GM19043 (cell line): ENCODE measurements around the gene UNC79.

Experiments
- ATAC-seq: cut with Tn5 transposase; IDR thresholded peaks from one replicate; pipeline ENCODE4 v1.9.1; 2021; ENCODE audit warnings: low read depth; ENCODE audit not compliant: unreplicated experiment

UNC79 gene

GRCh38 chr14:93743270-93744060, 312.7 kb downstream of the UNC79 start:
- ATAC-seq = no peak

GRCh38 chr14:93744176-93744575, 313.4 kb downstream of the UNC79 start:
- ATAC-seq = no peak

DNA sequence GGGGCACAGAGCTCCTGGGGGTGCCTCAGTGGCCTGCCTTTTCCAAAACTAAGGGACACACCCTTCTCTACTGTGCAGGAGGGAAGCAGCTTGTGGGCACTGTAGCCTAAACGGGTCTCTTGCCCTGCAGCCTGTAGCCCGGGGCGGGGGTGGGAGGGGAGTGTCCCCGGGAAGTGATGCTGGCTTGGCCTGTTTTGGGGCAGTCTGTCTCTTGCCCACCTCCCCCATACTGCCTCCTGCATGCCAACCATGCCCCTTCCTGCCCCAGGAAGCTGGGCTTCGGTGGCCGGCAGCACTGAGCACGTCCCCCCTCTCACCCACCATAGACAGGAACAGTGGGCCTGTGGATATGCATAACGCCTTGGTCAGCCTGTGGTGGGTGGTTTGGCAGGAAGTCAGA, 314.1 kb downstream of the UNC79 start:
- ATAC-seq = no peak

DNA sequence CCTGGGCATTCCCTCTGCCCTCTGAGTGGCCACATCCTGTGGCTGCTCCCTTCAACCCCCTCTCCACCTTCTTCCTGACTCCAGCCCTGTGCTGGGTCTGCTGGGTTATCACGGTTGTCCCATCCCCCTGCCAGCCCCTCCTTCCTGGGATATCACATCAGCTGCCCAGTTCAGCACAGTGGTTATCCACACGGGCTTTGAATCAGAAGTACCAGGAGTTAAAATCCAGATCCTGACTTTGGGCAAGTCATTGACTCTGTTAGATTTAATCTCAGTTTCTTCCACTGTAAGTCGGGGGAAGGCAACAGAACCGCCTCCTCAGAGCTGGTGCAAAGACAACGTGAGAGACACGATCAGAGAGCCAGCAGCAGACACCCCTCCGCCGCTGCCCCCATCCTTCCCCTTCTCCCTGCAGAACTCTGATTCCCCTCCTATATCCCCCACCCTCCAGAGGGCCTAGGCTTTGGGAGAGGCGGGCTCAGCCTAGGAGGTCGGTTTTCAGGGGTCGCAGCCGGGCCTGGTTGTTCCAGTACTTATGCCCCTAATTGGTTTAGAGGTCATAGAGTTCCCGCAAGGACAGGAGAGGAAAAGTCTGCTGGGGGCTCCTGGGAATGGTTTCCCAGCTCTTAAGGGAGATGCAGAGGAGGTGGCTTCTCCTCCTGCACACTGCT, 315.0 kb downstream of the UNC79 start:
- ATAC-seq = no peak

- no peak for ATAC-seq
Observed at GRCh38 chr14:93747102-93747501, 316.4 kb downstream of the UNC79 start.

- no peak for ATAC-seq
Observed at GRCh38 chr14:93747560-93747959, 316.8 kb downstream of the UNC79 start.

DNA sequence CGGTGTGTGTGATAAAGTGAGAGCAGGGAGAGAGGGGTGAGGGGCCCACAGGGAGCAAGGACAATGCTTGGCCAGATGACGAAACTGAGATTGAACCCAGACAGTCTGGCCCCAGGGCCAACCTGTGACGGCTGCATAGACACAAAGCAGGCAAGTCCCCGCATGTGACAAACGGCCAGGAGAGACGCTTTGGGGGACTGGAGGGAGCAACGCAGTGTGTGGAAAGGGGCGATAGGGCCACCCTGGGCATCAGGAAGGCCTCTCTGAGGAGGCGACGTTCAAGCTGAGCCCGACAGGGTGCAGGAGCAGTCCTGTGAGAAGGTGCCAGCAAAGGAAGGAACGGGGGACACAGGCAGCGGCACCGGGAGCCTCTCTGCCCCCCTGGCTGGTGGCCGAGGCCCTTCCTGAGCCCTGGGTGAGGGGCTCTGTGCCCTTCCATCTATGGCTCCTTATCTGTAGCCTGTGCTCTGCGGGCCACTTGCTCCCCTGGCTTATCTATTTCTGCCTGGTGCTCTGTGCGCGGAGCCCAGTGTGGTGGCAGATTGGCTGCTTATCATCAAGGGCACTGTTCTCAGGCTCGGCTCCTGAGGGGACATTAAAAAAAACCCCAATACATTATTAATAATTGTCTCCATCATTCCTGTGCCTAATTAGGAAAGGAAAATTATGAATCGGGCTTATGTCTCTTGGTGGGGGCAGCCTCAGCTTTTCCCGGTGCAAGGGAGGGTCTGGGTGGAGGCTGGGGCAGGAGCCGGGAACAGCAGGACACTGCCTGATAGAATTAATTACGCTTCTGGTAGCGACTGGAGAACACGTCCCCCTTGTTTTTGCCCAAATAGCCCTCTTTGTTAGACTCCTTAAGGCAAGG, 317.7 kb downstream of the UNC79 start:
- ATAC-seq = no peak

- no peak for ATAC-seq
Observed at GRCh38 chr14:93749076-93749420, 318.3 kb downstream of the UNC79 start.

DNA sequence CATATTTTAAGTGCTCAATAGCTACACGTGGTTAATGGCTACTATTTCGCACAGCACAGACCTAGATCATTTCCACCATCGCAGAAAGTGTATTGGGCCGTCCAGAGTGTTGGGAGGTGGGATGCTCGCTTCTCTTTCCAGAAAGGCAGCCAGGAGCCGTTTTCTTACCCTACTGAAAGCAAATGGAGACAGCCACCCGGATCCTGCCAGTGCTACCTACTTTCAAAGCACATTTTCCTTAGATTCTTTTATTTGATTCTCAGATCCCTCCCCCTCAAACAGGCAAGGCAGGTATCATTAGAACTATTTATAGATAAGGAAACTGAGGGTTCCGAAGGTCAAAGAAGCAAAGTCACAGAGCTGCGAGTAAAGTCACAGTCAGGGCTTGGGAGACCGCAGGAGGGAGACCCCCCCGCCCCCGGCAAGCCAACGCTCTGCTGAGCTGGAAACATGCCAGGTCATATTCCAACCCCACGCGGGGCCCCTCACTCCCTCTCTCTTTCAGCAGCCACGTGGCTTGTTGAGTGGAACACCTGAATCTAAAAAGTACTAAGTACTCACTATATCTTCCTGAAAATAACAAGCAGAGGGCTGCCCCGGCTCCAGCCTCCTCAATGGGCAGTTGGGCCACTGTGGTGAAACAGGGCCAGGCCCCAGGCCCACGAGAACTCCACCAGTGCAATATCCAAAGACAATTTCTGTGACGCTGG, 321.4 kb downstream of the UNC79 start:
- no peak for ATAC-seq

GRCh38 chr14:93752980-93753561, 322.3 kb downstream of the UNC79 start:
- no peak for ATAC-seq

DNA sequence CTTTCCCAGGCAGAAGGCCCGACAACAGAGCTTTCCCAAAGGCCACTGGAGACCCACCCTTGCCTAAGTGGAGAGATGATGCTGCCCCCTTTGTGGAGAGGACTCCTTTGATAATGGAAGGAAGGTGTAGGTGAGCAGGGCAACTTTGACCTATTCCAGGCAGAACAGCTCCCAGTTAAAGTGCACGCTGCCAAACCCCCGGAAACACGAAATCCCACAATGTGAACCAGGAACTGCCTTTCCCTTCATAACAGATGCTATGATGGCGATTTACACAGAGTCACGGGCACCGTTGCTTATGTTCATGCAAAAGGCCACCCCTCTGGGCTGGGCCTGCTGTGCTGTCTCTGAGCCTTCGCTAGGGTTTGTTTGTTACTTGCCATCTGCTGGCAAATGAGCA, 322.9 kb downstream of the UNC79 start:
- ATAC-seq = no peak

DNA sequence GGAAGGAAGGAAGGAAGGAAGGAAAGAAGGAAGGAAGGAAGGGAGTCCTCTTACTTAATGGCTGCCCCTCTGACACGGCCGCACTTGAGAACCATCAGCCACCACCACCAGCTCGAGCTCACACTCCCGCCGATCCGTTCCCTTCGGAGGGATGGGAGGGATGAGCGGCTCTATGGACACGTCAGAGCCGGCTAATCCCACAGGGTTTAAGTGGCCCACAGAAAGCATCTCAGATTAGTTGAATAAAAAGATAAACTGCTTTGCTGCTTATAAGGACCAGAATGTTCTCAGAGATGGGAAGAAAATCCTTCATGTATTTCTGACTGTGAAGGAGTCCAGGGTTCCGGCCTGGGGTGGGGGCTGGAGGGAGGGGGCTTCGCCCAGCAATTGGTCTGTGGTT, 326.5 kb downstream of the UNC79 start:
- ATAC-seq = no peak
